ENCODE results near the gene GATAD2A. TPM values are rescaled to one million over a fixed set of nuclear protein-coding genes. Genes with fewer than 3 reads are reported as not detected.
A peak's percentile ranks its signal among the peaks of the same experiment; 100 is the strongest.

The GATAD2A gene
- total RNA-seq, 4 donors from 2014 or later: 45.6 to 102 (median 65.7) TPM

DNA sequence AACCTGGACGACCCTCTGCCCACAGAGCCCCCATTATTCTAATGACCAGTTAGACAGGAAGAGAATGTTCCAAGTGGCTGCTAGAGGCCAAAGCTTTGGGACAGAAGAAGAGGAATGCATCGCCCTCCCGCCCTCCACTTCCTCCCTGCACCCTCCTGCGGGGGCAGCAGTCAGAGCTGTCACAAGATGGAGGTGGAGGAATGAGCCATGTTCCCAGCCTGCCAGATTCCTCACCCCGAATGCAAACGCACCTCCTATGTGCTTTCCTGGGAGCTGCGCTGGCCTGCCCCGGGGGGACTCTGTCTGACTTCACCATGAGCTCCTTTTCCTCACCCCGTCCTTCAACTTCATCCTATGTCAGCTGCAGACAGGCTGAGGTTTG lies 124.9 kb downstream of the GATAD2A start:
- WGBS, 2 donors (ENCODE audit: low coverage in 1 of 2): 67 to 69% methylated on average over 5 to 9 of the region's 9 CpGs
- in situ Hi-C loops (cut with MboI; ENCODE audit: low pct_ligation_motif_present in 1 of 4, low pct_unique_long_range_greater_than_20kb in 1 of 4, low sequenced_read_pairs in 3 of 4): loop anchor here (5.0 to 25.0 kb wide), 5 partner anchors 107 to 757 kb away; partner anchors contain the start of genes GMIP (in 4 of the 4) and LPAR2 (in 1 of the 4)
- intact Hi-C loops (cut with DNase I; ENCODE audit: low total_unique reads): loop anchor here (10.0 kb wide), 1 partner anchor 424 kb away; no protein-coding TSS in a partner anchor
- H3K36me3 ChIP-seq: peaks cover 0 to 8% (median 0%) of the 10 kb centered on the region in 4 donors
- H3K9me3 ChIP-seq: no peaks in the 10 kb centered on the region
- DNase-seq: no peak
- no peaks in the 10 kb centered on the region for H3K27me3 ChIP-seq
- H3K4me3 ChIP-seq: no peak overlapping the region
- peaks cover 0 to 8% (median 7%) of the 10 kb centered on the region in 4 donors for H3K4me1 ChIP-seq
- H3K27ac ChIP-seq: no peak overlapping the region
- TF ChIP-seq POLR2A (IDR thresholded peaks at IDR 0.05) (no peak), EP300 (IDR thresholded peaks at IDR 0.05; ENCODE audit: low read depth) (no peak), CTCF (IDR thresholded peaks at IDR 0.05) (no peak), POLR2AphosphoS5 (IDR thresholded peaks at IDR 0.05) (no peak)

GRCh38 chr19:19530889-19531288 lies 125.4 kb downstream of the GATAD2A start:
- H3K36me3 ChIP-seq: peaks cover 0 to 8% (median 0%) of the 10 kb centered on the region in 4 donors
- intact Hi-C loops (cut with DNase I; ENCODE audit: low total_unique reads): loop anchor here (10.0 kb wide), 1 partner anchor 424 kb away; no protein-coding TSS in a partner anchor
- H3K9me3 ChIP-seq: no peaks in the 10 kb centered on the region
- 88 to 100% methylated on average over 2 to 4 of the region's 4 CpGs for WGBS, 2 donors (ENCODE audit: low coverage in 1 of 2)
- in situ Hi-C loops (cut with MboI; ENCODE audit: low pct_ligation_motif_present in 1 of 4, low pct_unique_long_range_greater_than_20kb in 1 of 4, low sequenced_read_pairs in 3 of 4): loop anchor here (5.0 to 25.0 kb wide), 5 partner anchors 106 to 756 kb away; partner anchors contain the start of genes GMIP (in 4 of the 4) and LPAR2 (in 1 of the 4)
- H3K27me3 ChIP-seq: no peaks in the 10 kb centered on the region
- no peak overlapping the region for H3K4me3 ChIP-seq
- no peak overlapping the region for H3K27ac ChIP-seq
- TF ChIP-seq CTCF (IDR thresholded peaks at IDR 0.05) (no peak), EP300 (IDR thresholded peaks at IDR 0.05; ENCODE audit: low read depth) (no peak), POLR2A (IDR thresholded peaks at IDR 0.05) (no peak), POLR2AphosphoS5 (IDR thresholded peaks at IDR 0.05) (no peak)
- H3K4me1 ChIP-seq: peaks cover 0 to 8% (median 7%) of the 10 kb centered on the region in 4 donors
- DNase-seq: no peak

DNA sequence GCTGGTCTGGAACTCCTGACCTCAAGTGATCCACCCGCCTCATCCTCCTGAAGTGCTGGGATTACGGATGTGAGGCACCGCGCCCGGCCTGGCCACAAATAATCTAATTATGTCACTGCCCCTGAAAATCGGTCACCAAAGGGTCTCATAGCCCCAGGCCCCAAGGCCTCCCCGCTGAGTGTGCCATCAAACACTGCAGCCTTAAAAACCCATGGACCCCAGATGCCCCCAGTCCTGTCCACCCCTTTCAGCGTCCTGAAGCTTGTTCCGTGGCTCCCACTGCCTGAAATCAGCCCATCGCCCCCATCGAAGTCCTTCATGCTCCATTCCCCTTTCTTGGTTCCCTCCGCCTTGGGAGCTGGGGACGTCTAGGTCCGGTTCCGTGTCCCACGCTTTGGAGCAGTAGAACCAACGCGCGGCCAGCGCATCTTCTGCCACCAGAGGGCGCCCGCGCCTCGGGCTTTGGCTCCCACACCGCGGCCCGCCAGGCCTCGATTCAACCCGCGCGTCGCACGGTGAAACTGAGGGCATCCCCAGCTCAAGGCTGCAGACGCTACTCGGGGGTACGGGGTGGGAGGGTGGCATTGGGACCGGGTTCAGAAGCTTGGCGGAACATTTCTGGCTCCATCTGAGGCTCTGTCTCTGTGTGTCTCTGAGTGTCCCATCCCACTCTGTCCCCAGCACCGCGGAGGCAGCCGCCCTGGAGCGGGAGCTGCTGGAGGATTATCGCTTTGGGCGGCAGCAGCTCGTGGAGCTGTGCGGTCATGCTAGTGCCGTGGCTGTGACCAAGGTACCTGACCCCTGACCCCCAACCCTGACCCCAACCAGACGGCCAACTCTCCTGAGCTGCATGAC lies 126.7 kb downstream of the GATAD2A start:
- Histone ChIP-seq H3K4me3 (no peak overlapping the region), H3K36me3 (peaks cover 0 to 8% (median 0%) of the 10 kb centered on the region in 4 donors), H3K27me3 (peaks cover 7% of the 10 kb centered on the region), H3K4me1 (peaks cover 0 to 10% (median 7%) of the 10 kb centered on the region in 4 donors), H3K9me3 (no peaks in the 10 kb centered on the region), H3K27ac (no peak overlapping the region)
- in situ Hi-C loops (cut with MboI; ENCODE audit: low pct_ligation_motif_present in 1 of 4, low pct_unique_long_range_greater_than_20kb in 1 of 4, low sequenced_read_pairs in 3 of 4) (loop anchor here (5.0 to 25.0 kb wide), 5 partner anchors 105 to 755 kb away; partner anchors contain the start of genes GMIP (in 4 of the 4) and LPAR2 (in 1 of the 4)), intact Hi-C loops (cut with DNase I; ENCODE audit: low total_unique reads) (loop anchor here (2.0 to 10.0 kb wide), 2 partner anchors 115 to 423 kb away; no protein-coding TSS in a partner anchor)
- TF ChIP-seq CTCF (IDR thresholded peaks at IDR 0.05): peak; percentile 95 to 98 (median 98)
- TF ChIP-seq POLR2AphosphoS5 (IDR thresholded peaks at IDR 0.05): peak in 1 of 3 donors; percentile 30
- no peak for TF ChIP-seq POLR2A (IDR thresholded peaks at IDR 0.05)
- DNase-seq: peak; percentile 86
- WGBS, 2 donors (ENCODE audit: low coverage in 1 of 2): 21 to 34% methylated on average over 6 to 48 of the region's 48 CpGs

All from transverse colon (tissue), 4 donors.